ENCODE data around the gene LYAR.

The LYAR gene

GRCh38 chr4:4316150-4316495 is 26.2 kb upstream of the LYAR start:
- no peak for DNase-seq (ENCODE audit: low read depth in 2 of 2)

- no peak for DNase-seq (ENCODE audit: low read depth in 2 of 2)
These were observed 25.7 kb upstream of the LYAR start for GRCh38 chr4:4315461-4316149.

- DNase-seq (ENCODE audit: low read depth in 2 of 2): no peak
These were observed 21.2 kb upstream of the LYAR start for GRCh38 chr4:4311193-4311592.

GRCh38 chr4:4308800-4309441 is 19.0 kb upstream of the LYAR start:
- no peak for DNase-seq (ENCODE audit: low read depth in 2 of 2)

GRCh38 chr4:4306920-4307319 is 17.0 kb upstream of the LYAR start:
- no peak for DNase-seq (ENCODE audit: low read depth in 2 of 2)

GRCh38 chr4:4302416-4302815 is 12.5 kb upstream of the LYAR start:
- no peak for DNase-seq (ENCODE audit: low read depth in 2 of 2)

GRCh38 chr4:4302001-4302400 is 12.0 kb upstream of the LYAR start:
- no peak for DNase-seq (ENCODE audit: low read depth in 2 of 2)

GRCh38 chr4:4299006-4299405 is 9.1 kb upstream of the LYAR start:
- no peak for DNase-seq (ENCODE audit: low read depth in 2 of 2)

GRCh38 chr4:4296283-4296846 is 6.4 kb upstream of the LYAR start:
- no peak for DNase-seq (ENCODE audit: low read depth in 2 of 2)

GRCh38 chr4:4293279-4293678 is 3.3 kb upstream of the LYAR start:
- no peak for DNase-seq (ENCODE audit: low read depth in 2 of 2)

- no peak for DNase-seq (ENCODE audit: low read depth in 2 of 2)
These were observed 385 bp downstream of the LYAR start for GRCh38 chr4:4289597-4289940.

- DNase-seq (ENCODE audit: low read depth in 2 of 2): no peak
These were observed 899 bp downstream of the LYAR start for GRCh38 chr4:4289055-4289454.

GRCh38 chr4:4288098-4288497 is 1.9 kb downstream of the LYAR start:
- DNase-seq (ENCODE audit: low read depth in 2 of 2): no peak

- DNase-seq (ENCODE audit: low read depth in 2 of 2): no peak
These were observed 4.9 kb downstream of the LYAR start for GRCh38 chr4:4284827-4285618.

- no peak for DNase-seq (ENCODE audit: low read depth in 2 of 2)
These were observed 8.2 kb downstream of the LYAR start for GRCh38 chr4:4281787-4282186.

GRCh38 chr4:4277531-4277930 is 12.4 kb downstream of the LYAR start:
- DNase-seq (ENCODE audit: low read depth in 2 of 2): no peak

- no peak for DNase-seq (ENCODE audit: low read depth in 2 of 2)
These were observed 15.7 kb downstream of the LYAR start for GRCh38 chr4:4274226-4274625.

- no peak for DNase-seq (ENCODE audit: low read depth in 2 of 2)
These were observed 18.0 kb downstream of the LYAR start for GRCh38 chr4:4271912-4272311.

- no peak for DNase-seq (ENCODE audit: low read depth in 2 of 2)
These were observed 19.4 kb downstream of the LYAR start for GRCh38 chr4:4270529-4270928.

- no peak for DNase-seq (ENCODE audit: low read depth in 2 of 2)
These were observed 20.1 kb downstream of the LYAR start for GRCh38 chr4:4269856-4270255.

- DNase-seq (ENCODE audit: low read depth in 2 of 2): no peak
These were observed 20.6 kb downstream of the LYAR start for GRCh38 chr4:4269331-4269731.

GRCh38 chr4:4268776-4269175 is 21.2 kb downstream of the LYAR start:
- DNase-seq (ENCODE audit: low read depth in 2 of 2): no peak

GRCh38 chr4:4267981-4268380 is 22.0 kb downstream of the LYAR start:
- DNase-seq (ENCODE audit: low read depth in 2 of 2): no peak
